Suppressor macrophage treated with lipopolysaccharide for 1 hour (primary cell): Measurements from ENCODE around the gene SH3BGRL2.
"Not testable (repeated sequence)": the region's sequence is repeated elsewhere in the genome, so short reads cannot be mapped to it uniquely, and the experiment has no call there.

ENCODE experiments used
- DNase-seq, 3 donors: peaks; one replicate each; pipeline ENCODE4 v3.0.0-alpha.2; 2020 to 2022

The SH3BGRL2 gene

GRCh38 chr6:79650950-79651349, 19.8 kb downstream of the SH3BGRL2 start:
- DNase-seq = no peak

DNA sequence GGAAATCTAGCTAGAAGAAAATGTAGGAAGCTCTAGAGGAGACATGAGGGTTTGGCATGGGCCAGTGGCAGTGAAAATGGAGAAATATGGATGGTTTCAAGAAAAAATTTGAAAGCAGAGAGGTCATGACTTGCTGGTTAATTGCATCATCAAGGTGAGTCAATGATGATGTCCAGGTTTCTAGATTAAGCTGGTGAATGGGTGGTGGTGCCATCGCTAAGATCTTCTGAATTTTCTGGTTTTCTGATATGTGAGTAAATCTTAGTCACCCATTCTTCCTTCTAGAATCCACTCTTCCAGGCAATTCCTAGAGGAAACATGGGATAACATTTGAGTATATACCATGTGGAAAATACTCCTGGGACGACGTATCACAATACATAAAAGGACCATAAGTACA, 25.0 kb downstream of the SH3BGRL2 start:
- no peak for DNase-seq

GRCh38 chr6:79657238-79657637, 26.1 kb downstream of the SH3BGRL2 start:
- no peak for DNase-seq

GRCh38 chr6:79663655-79664054, 32.5 kb downstream of the SH3BGRL2 start:
- not testable (repeated sequence) for DNase-seq

GRCh38 chr6:79665725-79666551, 34.8 kb downstream of the SH3BGRL2 start:
- DNase-seq = no peak

- DNase-seq = no peak
Observed at GRCh38 chr6:79666634-79667033, 35.5 kb downstream of the SH3BGRL2 start.

- DNase-seq = no peak
Observed at GRCh38 chr6:79668381-79668780, 37.3 kb downstream of the SH3BGRL2 start.

- no peak for DNase-seq
Observed at GRCh38 chr6:79669766-79670165, 38.6 kb downstream of the SH3BGRL2 start.

- no peak for DNase-seq
Observed at GRCh38 chr6:79670789-79671188, 39.7 kb downstream of the SH3BGRL2 start.

DNA sequence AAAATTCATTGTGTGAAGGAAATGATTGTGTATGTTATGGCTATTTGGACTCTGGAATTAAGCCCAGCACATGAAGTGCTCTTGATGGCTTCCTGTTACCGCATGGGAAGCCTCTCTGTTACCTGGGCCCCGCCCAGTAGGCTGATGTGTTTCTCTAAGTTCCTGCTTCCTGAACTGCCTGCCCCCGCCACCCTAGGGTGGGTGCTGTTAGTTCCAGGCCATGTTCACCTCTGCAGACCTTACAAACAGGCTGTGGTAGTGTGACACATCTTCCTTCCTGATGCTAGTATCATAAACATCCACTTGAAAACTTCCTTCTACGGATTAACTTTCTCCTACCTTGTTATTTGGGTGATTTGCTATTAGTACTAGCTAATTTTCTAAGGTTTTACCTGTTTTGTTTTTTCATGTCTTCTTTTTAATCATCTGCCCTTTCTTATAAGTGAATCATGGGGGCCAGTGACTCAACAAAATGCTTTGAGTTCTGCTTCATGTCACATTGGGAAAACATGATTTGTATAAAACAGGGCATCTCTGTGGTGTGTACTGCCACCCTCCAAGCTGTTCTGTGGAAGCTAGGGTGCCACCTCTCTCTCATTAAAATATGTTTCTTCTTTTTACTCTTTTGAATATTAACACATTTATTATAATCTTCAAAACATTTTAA, 40.6 kb downstream of the SH3BGRL2 start:
- no peak for DNase-seq

GRCh38 chr6:79672631-79673111, 41.5 kb downstream of the SH3BGRL2 start:
- DNase-seq = no peak

DNA sequence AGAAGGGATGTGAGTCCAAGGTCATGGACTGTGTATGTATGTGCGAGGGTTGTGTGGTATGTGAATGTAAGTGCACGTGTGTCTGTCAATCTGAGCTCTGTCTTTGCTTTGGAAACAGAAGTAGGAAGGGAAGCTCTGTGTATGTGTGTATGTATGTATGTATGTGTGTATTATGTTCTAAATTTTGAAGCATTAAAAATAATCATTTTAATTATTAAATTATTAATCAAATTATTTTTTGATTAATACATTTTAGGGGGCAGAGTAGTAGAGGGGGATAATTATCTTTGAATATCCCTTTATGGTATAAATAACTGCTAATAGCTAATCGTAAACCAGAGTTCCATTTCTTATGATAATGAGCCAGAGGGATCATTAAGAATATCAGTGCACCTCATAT, 42.8 kb downstream of the SH3BGRL2 start:
- DNase-seq = no peak

- DNase-seq = no peak
Observed at GRCh38 chr6:79676785-79677736, 45.9 kb downstream of the SH3BGRL2 start.

DNA sequence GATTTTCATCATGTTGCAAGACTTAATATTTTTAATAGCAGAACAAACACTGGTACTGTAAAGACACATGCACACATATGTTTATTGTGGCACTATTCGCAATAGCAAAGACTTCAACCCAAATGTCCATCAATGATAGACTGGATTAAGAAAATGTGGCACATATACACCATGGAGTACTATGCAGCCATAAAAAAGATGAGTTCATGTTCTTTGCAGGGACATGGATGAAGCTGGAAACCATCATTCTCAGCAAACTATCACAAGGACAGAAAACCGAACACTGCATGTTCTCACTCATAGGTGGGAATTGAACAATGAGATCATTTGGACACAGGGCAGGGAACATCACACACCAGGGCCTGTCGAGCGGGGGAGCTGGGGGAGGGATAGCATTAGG, 51.6 kb downstream of the SH3BGRL2 start:
- DNase-seq = not testable (repeated sequence)

- DNase-seq = no peak
Observed at GRCh38 chr6:79684876-79685275, 53.7 kb downstream of the SH3BGRL2 start.

DNA sequence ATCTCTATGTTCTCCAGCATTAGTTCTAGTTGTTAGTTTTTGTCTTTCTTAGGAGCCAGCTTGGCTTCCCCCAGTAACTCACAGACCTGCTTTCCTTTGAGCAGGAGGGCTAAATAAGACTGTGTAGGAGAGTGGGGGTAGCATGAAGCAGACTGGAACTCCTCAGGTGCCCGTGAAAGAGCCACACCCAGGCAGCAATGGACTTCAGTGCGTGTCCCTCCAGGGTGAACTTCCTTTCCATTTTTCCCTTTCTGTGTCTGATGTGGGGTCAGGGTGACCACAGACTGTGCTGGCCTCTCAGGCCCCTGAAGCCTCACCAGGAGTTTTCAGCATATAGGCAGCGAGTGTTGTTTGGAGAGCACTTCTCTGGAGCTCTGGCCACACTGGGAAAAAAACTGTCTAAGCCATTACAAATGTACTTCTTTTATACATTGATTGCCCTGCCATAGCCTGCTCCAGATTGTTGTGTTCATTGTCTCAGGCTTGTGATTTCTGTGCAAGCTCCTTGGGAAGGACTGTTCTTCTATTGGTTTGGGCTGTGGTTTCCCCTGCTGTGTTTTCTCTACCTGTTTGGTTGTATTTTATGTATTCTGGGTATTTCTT, 55.7 kb downstream of the SH3BGRL2 start:
- no peak for DNase-seq

DNA sequence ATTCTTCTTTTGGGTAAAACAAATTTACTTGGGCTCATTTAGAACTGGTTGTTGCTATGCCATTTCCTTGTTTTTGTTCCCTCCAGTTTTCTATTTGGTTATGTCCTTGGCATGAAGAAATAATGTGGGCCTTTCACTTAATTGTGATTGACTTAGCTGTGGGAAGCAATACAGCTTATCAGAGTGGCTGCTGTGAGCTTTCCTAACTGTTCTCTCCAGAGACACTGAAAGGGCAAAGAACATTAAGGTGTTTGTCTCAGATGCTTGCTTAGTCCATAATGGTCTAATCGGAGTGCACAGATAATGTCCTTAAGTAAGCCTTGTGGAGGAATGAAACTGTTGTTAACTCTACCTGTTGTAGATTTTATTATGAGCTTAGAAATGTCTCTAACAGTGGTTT, 56.6 kb downstream of the SH3BGRL2 start:
- no peak for DNase-seq

DNA sequence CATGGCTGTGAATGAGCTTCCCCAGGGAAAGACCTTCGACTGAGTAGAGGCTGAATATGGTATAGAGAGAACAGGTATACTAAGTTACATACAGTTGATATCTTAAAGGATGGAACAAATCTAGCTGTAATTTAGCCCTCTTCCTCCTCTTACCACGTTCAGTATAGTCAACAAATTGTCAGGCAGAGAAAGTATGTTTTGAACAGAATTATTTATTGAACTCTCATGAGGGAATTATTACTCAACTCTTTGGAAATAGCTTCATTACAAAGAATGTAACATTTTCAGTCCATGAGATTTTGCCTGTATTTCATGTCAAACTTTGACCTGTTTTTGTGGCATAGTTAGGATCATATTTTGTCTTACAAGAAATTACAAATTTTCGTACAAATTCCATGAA, 63.0 kb downstream of the SH3BGRL2 start:
- no peak for DNase-seq

- no peak for DNase-seq
Observed at GRCh38 chr6:79694623-79695343, 63.7 kb downstream of the SH3BGRL2 start.

DNA sequence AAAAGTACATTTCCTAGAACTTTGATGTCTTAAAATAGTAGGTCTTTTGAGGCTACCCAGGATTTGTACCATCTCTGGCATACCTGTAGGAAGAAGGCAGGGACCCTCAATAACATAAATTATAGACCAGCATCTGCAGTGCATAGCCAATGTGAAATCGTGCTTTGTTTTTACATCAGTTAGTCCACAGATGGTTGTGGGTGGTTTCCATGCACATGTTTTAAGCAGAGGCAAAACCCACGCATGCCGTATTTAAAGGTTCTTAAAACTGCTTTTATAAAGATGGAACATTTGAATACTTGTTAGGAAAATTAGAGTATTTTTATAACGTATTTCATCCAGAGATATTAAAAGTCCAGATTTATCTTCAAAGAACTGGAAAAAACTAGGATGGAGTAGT, 66.3 kb downstream of the SH3BGRL2 start:
- DNase-seq = no peak

DNA sequence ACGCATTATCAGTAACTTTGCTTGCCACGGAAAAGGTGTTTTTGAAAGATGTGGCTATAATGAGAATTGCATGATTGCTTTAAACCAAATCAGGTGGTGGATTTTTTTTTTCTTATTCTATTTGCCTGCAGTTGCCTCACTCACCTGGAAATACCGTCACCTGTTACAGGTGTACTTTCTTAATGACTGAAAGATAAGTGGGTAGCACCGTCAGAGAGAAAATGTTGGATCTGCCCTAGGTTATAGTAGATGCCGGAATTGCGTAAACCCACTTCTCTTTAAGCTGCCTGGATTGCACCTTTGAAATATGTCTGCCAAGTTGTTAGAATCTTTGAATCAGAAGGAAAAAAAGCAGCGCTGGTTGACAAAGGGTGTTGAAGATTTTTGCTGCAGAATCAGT, 68.5 kb downstream of the SH3BGRL2 start:
- no peak for DNase-seq

DNA sequence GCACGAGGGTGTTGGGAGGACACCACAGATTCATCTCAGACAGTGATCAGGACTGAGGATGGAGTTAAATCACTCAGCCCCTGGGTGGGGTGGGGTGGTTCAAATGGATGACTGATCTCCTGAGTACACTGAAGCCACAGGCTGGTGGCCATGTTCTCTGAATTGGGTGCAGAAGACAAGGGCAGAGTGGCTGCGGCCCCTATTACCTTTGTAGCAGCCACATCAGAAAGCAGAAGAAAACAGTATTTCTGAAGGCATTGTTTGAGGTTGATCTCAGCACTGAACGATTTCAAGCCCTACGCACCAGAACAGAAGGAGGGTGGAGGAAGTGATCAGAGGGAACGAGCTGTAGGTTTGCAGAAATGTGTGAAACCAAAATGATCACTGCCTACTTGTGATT, 71.6 kb downstream of the SH3BGRL2 start:
- no peak for DNase-seq
